Activated T-helper 17 cell treated with anti-CD3 and anti-CD28 coated beads, Interleukin-2, amount 50 U/mL, for 72 hours (primary cell): Measurements from ENCODE around the gene KRT80. TPM values are rescaled to one million over a fixed set of nuclear protein-coding genes. Genes with fewer than 3 reads are reported as not detected.

Experiments
- ATAC-seq: fragments of 150-1000 bp; cut with Tn5 transposase; replicated peaks from 2 replicates; pipeline ENCODE4 v1.10.0; 2021; ENCODE audit warnings: mild to moderate bottlenecking, moderate library complexity
- H3K27ac Mint-ChIP-seq: one replicate; pipeline ENCODE4 v1.8.0; 2022; ENCODE audit warnings: mixed read lengths
- H3K27me3 Mint-ChIP-seq: one replicate; pipeline ENCODE4 v1.8.0; 2022; ENCODE audit warnings: mixed read lengths
- H3K36me3 Mint-ChIP-seq: one replicate; pipeline ENCODE4 v1.8.0; 2022; ENCODE audit warnings: low read depth, mild to moderate bottlenecking, mixed read lengths
- H3K4me1 Mint-ChIP-seq: one replicate; pipeline ENCODE4 v1.8.0; 2022; ENCODE audit warnings: mixed read lengths
- H3K4me3 Mint-ChIP-seq: one replicate; pipeline ENCODE4 v1.8.0; 2022; ENCODE audit warnings: mild to moderate bottlenecking, mixed read lengths
- H3K9me3 Mint-ChIP-seq: one replicate; pipeline ENCODE4 v1.8.0; 2022; ENCODE audit warnings: mixed read lengths
- total RNA-seq, 2 donors: library from RNA; stranded (reverse); gene quantifications; one replicate each; pipeline ENCODE4 v1.2.3, GENCODE V29; 2022

The KRT80 gene
- total RNA-seq, 2 donors from 2014 or later: not detected

- no peak overlapping the region for H3K4me3 Mint-ChIP-seq
- no peak for ATAC-seq
These were observed 18.5 kb upstream of the KRT80 start for GRCh38 chr12:52210186-52210924.

GRCh38 chr12:52209321-52209720 is 17.5 kb upstream of the KRT80 start:
- H3K4me1 Mint-ChIP-seq: no peaks in the 10 kb centered on the region
- ATAC-seq: no peak
- no peaks in the 10 kb centered on the region for H3K36me3 Mint-ChIP-seq
- H3K27ac Mint-ChIP-seq: no peak overlapping the region
- peaks cover 11% of the 10 kb centered on the region for H3K27me3 Mint-ChIP-seq
- H3K4me3 Mint-ChIP-seq: no peak overlapping the region
- H3K9me3 Mint-ChIP-seq: no peaks in the 10 kb centered on the region

More at GRCh38 chr12:52210186-52210924, 18.5 kb upstream of the KRT80 start:
- H3K4me1 Mint-ChIP-seq: no peaks in the 10 kb centered on the region
- no peaks in the 10 kb centered on the region for H3K9me3 Mint-ChIP-seq
- H3K36me3 Mint-ChIP-seq: no peaks in the 10 kb centered on the region
- peaks cover 11% of the 10 kb centered on the region for H3K27me3 Mint-ChIP-seq
- H3K27ac Mint-ChIP-seq: no peak overlapping the region

GRCh38 chr12:52208424-52209165 is 16.8 kb upstream of the KRT80 start:
- Mint-ChIP-seq H3K4me3 (no peak overlapping the region), H3K36me3 (no peaks in the 10 kb centered on the region), H3K4me1 (no peaks in the 10 kb centered on the region), H3K27me3 (peaks cover 11% of the 10 kb centered on the region), H3K27ac (no peak overlapping the region), H3K9me3 (no peaks in the 10 kb centered on the region)
- no peak for ATAC-seq

GRCh38 chr12:52207895-52208294 is 16.1 kb upstream of the KRT80 start:
- no peaks in the 10 kb centered on the region for H3K9me3 Mint-ChIP-seq
- H3K36me3 Mint-ChIP-seq: no peaks in the 10 kb centered on the region
- H3K4me3 Mint-ChIP-seq: no peak overlapping the region
- H3K4me1 Mint-ChIP-seq: peaks cover 4% of the 10 kb centered on the region
- H3K27ac Mint-ChIP-seq: no peak overlapping the region
- H3K27me3 Mint-ChIP-seq: peaks cover 15% of the 10 kb centered on the region
- ATAC-seq: no peak

- peak overlapping the region; percentile 54 for H3K27ac Mint-ChIP-seq
- H3K9me3 Mint-ChIP-seq: no peaks in the 10 kb centered on the region
- no peak for ATAC-seq
- peaks cover 18% of the 10 kb centered on the region for H3K27me3 Mint-ChIP-seq
- H3K4me1 Mint-ChIP-seq: peaks cover 7% of the 10 kb centered on the region
- no peaks in the 10 kb centered on the region for H3K36me3 Mint-ChIP-seq
- no peak overlapping the region for H3K4me3 Mint-ChIP-seq
These were observed 15.3 kb upstream of the KRT80 start for GRCh38 chr12:52207106-52207505.

- ATAC-seq: no peak
- Mint-ChIP-seq H3K4me3 (no peak overlapping the region), H3K36me3 (no peaks in the 10 kb centered on the region), H3K27me3 (peaks cover 20% of the 10 kb centered on the region), H3K9me3 (no peaks in the 10 kb centered on the region), H3K4me1 (peaks cover 7% of the 10 kb centered on the region), H3K27ac (peak overlapping the region; percentile 54)
These were observed 14.7 kb upstream of the KRT80 start for GRCh38 chr12:52206304-52207040.

- peaks cover 24% of the 10 kb centered on the region for H3K27me3 Mint-ChIP-seq
- peaks cover 7% of the 10 kb centered on the region for H3K4me1 Mint-ChIP-seq
- ATAC-seq: no peak
- H3K9me3 Mint-ChIP-seq: no peaks in the 10 kb centered on the region
- no peak overlapping the region for H3K27ac Mint-ChIP-seq
- no peaks in the 10 kb centered on the region for H3K36me3 Mint-ChIP-seq
- no peak overlapping the region for H3K4me3 Mint-ChIP-seq
These were observed 13.9 kb upstream of the KRT80 start for GRCh38 chr12:52205612-52206303.

- Mint-ChIP-seq H3K4me3 (no peak overlapping the region), H3K9me3 (no peaks in the 10 kb centered on the region), H3K27ac (no peak overlapping the region), H3K27me3 (peaks cover 23% of the 10 kb centered on the region), H3K4me1 (peaks cover 7% of the 10 kb centered on the region), H3K36me3 (no peaks in the 10 kb centered on the region)
- ATAC-seq: no peak
These were observed 13.2 kb upstream of the KRT80 start for GRCh38 chr12:52204931-52205505.

GRCh38 chr12:52204095-52204930 is 12.5 kb upstream of the KRT80 start:
- H3K9me3 Mint-ChIP-seq: no peaks in the 10 kb centered on the region
- peaks cover 7% of the 10 kb centered on the region for H3K4me1 Mint-ChIP-seq
- no peak overlapping the region for H3K27ac Mint-ChIP-seq
- H3K4me3 Mint-ChIP-seq: no peak overlapping the region
- H3K36me3 Mint-ChIP-seq: no peaks in the 10 kb centered on the region
- no peak for ATAC-seq
- H3K27me3 Mint-ChIP-seq: peaks cover 17% of the 10 kb centered on the region

GRCh38 chr12:52203079-52203921 is 11.5 kb upstream of the KRT80 start:
- ATAC-seq: peak; percentile 76

GRCh38 chr12:52202361-52203078 is 10.7 kb upstream of the KRT80 start:
- no peak overlapping the region for H3K27ac Mint-ChIP-seq
- no peaks in the 10 kb centered on the region for H3K9me3 Mint-ChIP-seq
- peaks cover 7% of the 10 kb centered on the region for H3K4me1 Mint-ChIP-seq
- no peaks in the 10 kb centered on the region for H3K36me3 Mint-ChIP-seq
- ATAC-seq: peak; percentile 50
- H3K4me3 Mint-ChIP-seq: peak overlapping the region; percentile 10
- H3K27me3 Mint-ChIP-seq: peaks cover 16% of the 10 kb centered on the region

More at GRCh38 chr12:52203079-52203921, 11.5 kb upstream of the KRT80 start:
- peaks cover 16% of the 10 kb centered on the region for H3K27me3 Mint-ChIP-seq
- no peak overlapping the region for H3K27ac Mint-ChIP-seq
- H3K4me3 Mint-ChIP-seq: peak overlapping the region; percentile 10
- H3K36me3 Mint-ChIP-seq: no peaks in the 10 kb centered on the region
- no peaks in the 10 kb centered on the region for H3K9me3 Mint-ChIP-seq
- peaks cover 7% of the 10 kb centered on the region for H3K4me1 Mint-ChIP-seq

GRCh38 chr12:52201451-52201839 is 9.6 kb upstream of the KRT80 start:
- Mint-ChIP-seq H3K27me3 (peaks cover 16% of the 10 kb centered on the region), H3K4me3 (no peak overlapping the region), H3K4me1 (peaks cover 7% of the 10 kb centered on the region), H3K27ac (no peak overlapping the region), H3K9me3 (no peaks in the 10 kb centered on the region), H3K36me3 (no peaks in the 10 kb centered on the region)
- no peak for ATAC-seq
